Left forelimb (tissue), 1 donor: ENCODE data around the gene CCDC187.
"Not testable (repeated sequence)": the region's sequence is repeated elsewhere in the genome, so short reads cannot be mapped to it uniquely, and the experiment has no call there.

Experiments used
- DNase-seq: peaks from one replicate; pipeline ENCODE4 v3.0.0-alpha.2; 2018; ENCODE audit warnings: low spot score

CCDC187 gene

GRCh38 chr9:136303825-136304416 is at the start of gene CCDC187:
Gene CCDC187, minus strand, starts transcription at chr9:136304094. Its CDS starts 264 bp downstream, at chr9:136303830.
- DNase-seq: no peak

- DNase-seq: no peak
These were observed 49.2 kb upstream of the CCDC187 start for GRCh38 chr9:136353088-136353487.

GRCh38 chr9:136352682-136353081 is 48.8 kb upstream of the CCDC187 start:
- no peak for DNase-seq

GRCh38 chr9:136351868-136352267 is 48.0 kb upstream of the CCDC187 start:
- not testable (repeated sequence) for DNase-seq

GRCh38 chr9:136351252-136351800 is 47.4 kb upstream of the CCDC187 start:
- DNase-seq: no peak

GRCh38 chr9:136349546-136349945 is 45.7 kb upstream of the CCDC187 start:
- no peak for DNase-seq

- DNase-seq: no peak
These were observed 44.8 kb upstream of the CCDC187 start for GRCh38 chr9:136348691-136349090.

- DNase-seq: no peak
These were observed 43.8 kb upstream of the CCDC187 start for GRCh38 chr9:136347472-136348256.

- no peak for DNase-seq
These were observed 43.1 kb upstream of the CCDC187 start for GRCh38 chr9:136346927-136347465.

- DNase-seq: no peak
These were observed 42.2 kb upstream of the CCDC187 start for GRCh38 chr9:136346157-136346481.

- no peak for DNase-seq
These were observed 41.6 kb upstream of the CCDC187 start for GRCh38 chr9:136345281-136346156.

- no peak for DNase-seq
These were observed 40.8 kb upstream of the CCDC187 start for GRCh38 chr9:136344544-136345280.

GRCh38 chr9:136343884-136344269 is 40.0 kb upstream of the CCDC187 start:
- DNase-seq: no peak

GRCh38 chr9:136343121-136343883 is 39.4 kb upstream of the CCDC187 start:
- no peak for DNase-seq

- no peak for DNase-seq
These were observed 38.6 kb upstream of the CCDC187 start for GRCh38 chr9:136342181-136343120.

GRCh38 chr9:136341769-136342168 is 37.9 kb upstream of the CCDC187 start:
- DNase-seq: no peak

GRCh38 chr9:136341042-136341655 is 37.3 kb upstream of the CCDC187 start:
- DNase-seq: no peak

- DNase-seq: no peak
These were observed 36.6 kb upstream of the CCDC187 start for GRCh38 chr9:136340356-136341041.

GRCh38 chr9:136339958-136340310 is 36.0 kb upstream of the CCDC187 start:
- no peak for DNase-seq
